Stimulated activated CD4-positive, alpha-beta T cell treated with anti-CD3 and anti-CD28 coated beads, Interleukin-15, amount 100 ng/mL, for 48 hours (primary cell): Measurements from ENCODE around the gene MAPRE2.

Experiments
- DNase-seq, 2 donors: peaks; one replicate each; pipeline ENCODE4 v3.0.0-alpha.2; 2020; ENCODE audit warnings: low read depth in 2 of 2

Gene MAPRE2

GRCh38 chr18:35038029-35038428, 3.2 kb upstream of the MAPRE2 start:
- DNase-seq = no peak

DNA sequence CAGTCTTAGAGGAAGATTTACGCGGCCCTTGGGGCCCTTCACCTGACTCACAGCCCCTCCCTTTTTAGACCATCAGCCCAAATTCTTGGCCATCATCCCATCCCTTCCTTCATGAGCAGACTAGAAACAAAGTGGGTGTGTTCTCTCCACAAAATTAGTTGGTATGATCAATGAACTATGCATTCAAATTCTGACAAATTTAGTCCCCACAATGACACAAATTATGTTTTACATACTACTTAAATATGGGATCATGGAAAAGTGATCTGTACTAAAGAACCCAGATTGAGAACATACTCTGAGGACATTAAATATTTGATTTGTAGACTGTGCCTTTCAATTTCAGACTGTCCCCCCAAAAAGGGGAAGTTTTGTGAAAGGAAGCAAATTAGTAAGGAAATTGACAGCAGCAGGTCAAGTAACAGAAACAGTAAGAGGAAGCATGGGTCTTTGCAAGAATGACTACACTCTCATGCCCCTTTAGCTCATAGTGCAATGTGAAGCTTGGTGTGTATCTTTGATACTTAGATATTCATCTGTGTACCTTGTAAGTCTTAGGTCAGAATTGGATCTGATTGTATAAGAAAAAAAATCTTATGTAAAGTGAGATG, 2.2 kb upstream of the MAPRE2 start:
- no peak for DNase-seq

DNA sequence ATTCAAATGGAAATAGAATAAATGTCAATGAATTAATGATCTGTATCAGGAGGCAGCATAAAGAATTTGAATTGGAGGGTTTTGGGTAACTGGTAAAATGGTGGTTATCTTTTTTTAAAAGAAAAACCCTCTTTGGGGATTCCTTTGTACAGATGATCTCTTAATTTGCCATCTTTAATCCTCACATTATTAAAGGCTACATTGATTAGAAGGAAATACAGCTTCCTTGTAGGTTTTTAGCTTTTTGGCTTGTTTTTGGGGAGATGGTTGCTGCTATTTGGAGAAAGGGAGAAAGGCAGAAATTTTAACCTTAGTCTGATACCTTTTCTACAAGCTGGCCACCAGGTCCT, 600 bp upstream of the MAPRE2 start:
- DNase-seq = no peak

- no peak for DNase-seq
These were observed 688 bp downstream of the MAPRE2 start for GRCh38 chr18:35041815-35042387.

- DNase-seq = no peak
These were observed 1.3 kb downstream of the MAPRE2 start for GRCh38 chr18:35042389-35043071.

DNA sequence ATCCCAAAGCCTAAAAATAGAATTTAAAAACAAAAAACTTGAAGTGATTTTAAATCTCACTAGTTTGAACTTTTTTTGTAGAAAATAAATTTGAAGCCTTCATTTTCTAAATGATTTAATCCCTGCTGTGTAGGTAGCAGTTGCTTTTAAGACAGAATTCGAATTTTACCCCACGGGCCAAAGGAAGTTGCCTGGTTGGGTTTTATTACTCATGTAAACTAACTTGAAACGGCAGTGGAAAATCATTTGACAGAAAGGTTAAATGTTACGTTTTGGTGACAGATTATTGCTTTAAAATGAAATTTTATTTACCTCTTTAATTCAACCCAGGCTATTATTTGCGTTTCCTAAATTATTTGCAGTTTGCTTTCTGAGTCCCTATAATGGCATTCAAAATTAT, 2.0 kb downstream of the MAPRE2 start:
- DNase-seq = no peak

DNA sequence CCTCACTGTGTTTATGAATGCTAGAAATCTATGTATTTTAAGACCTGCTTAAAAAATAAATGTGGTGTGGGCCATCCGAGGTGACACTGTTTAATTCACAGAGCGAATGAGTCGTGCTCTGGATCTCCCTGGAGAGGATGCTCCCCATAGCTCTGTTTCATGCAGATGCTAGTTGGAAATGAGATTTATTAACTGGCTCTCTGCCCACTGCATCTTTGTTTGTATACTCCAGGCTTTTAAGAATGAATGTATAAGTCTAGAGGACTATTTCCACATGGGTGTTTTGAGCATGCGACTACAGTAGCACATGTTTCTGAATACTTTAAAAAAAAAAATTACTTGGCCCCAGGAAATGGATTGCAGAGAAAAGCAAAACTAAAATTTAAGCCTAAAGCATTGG, 3.9 kb downstream of the MAPRE2 start:
- DNase-seq = no peak

GRCh38 chr18:35045806-35046205, 4.6 kb downstream of the MAPRE2 start:
- no peak for DNase-seq

DNA sequence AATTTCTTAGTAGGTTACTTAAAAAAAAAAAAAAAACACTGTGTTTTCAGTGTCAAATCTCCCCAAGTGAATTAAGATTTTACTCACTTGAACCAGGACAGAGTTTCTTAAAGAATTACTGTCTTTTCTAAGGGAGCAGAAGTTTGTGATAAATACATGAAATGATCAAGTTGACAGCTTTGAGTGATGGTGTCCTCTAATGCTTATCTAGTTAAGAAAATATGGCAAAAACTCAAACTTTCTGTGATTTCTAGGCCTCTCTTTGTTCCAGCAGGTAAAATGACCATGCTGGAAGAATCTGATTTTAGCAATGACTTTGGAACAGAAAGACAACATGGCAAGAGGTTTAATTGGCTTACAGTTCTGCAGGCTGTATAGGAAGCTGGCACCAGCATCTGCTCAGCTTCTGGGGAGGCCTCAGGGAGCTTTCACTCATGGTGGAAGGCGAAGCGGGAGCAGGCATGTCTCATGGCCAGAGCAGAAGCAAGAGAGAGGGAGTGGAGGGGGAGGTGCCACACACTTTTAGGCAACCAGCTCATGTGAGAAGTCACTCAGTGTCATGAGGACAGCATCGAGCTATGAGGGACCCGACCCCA, 6.6 kb downstream of the MAPRE2 start:
- DNase-seq = no peak

- no peak for DNase-seq
These were observed 8.2 kb downstream of the MAPRE2 start for GRCh38 chr18:35049111-35050027.

GRCh38 chr18:35050028-35050546, 8.9 kb downstream of the MAPRE2 start:
- DNase-seq = no peak

GRCh38 chr18:35050705-35051195, 9.5 kb downstream of the MAPRE2 start:
- no peak for DNase-seq

- DNase-seq = no peak
These were observed 10.6 kb downstream of the MAPRE2 start for GRCh38 chr18:35051641-35052377.

- DNase-seq = no peak
These were observed 13.2 kb downstream of the MAPRE2 start for GRCh38 chr18:35054401-35054800.

DNA sequence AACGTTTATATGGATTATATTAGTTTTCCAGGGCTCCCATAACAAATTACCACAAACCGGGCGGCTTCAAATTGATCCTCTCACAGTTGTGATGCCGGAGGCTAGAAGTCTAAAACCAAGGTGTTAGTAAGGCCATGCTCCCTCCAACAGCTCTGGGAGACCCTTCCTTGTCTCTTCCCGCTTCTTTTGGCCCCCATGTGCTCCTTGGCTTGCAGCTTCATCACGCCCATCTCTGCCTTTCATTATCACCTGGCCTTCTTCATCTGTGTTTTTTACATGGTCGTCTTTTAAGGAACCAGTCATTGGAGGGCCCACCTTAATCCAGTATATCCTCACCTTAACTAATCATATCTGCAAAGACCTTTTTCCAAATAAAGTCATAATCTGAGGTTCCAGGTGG, 13.9 kb downstream of the MAPRE2 start:
- DNase-seq = no peak

- no peak for DNase-seq
These were observed 14.5 kb downstream of the MAPRE2 start for GRCh38 chr18:35055726-35056125.

DNA sequence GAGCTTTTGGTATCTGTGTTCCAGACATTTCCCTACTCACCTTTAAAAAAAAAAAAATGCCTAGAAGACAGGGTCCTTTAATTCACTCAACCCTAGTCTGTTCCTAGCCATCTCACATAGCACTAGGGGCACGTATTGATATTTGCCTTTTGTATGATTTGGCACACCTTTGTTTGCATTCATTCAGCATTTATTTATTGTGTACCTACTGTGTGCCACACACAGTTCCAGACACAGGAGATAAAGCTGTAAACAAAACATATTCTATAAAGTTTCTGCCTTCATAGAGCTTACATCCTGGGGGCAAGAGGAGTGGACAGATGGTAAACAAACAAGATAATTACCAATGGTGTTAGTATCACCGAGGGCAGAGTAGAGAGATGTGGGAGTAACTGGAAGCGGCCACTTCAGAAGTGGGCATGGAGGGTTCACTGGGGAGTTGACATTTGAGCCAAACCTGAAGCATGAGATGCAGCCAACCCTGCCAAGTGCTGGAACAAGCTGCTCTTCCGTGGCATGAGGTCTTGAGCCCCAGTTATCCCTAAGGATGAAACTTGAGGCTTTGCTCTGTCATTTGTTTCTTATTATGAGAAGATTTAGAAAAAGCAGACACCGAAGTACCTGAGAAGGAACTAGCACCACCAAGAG, 18.2 kb downstream of the MAPRE2 start:
- no peak for DNase-seq

DNA sequence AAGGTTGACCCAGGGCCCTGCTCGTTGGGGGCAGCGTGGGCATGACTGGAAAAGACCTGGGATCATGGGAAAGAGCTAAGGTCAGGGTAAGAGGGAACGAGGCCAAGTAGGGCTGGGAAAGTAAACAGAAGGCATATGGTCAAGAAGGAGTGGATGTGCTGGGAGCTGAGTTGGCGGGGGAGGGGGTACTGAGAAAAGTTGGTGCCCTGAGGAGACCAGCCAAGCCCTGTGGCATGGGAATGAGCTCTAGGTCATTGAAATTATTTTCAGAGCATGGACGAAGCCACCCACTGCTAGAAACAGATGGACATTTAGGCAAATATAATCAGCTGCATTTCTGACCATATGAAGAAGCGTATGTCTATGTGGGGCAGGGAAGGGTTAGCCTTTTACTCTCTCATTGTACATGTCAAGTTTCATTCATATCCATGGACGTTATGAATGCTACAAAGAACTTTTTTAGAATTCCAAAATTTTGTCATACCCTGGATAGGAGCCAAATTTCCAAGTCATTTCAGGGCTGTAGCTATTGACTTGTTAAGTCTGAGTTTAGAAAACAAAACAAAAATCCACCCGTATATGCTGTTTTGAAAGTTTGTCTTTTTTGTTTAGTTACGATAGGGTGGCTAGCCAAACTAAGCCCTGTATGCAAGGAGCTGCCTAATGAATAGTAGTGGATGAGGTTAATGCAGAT, 19.1 kb downstream of the MAPRE2 start:
- DNase-seq = no peak

DNA sequence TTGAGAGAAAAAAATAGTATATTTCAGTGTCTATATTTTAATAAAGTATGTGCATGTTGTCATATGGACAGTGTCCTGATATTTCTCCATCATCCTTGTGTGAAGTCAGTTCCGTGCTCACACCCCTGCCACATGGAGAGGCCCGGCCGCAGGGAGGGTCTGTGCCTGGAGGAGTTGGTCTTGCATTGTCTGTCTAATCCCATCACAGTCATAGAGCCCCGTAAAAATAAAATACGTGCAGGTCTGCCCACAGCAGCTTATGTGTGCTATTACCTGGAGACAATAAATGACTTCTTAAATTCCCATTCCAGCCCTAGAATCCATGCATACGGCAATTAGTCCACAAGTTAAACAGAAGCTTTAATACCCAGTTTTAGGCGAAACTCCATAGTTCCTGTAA, 20.1 kb downstream of the MAPRE2 start:
- no peak for DNase-seq

GRCh38 chr18:35061804-35062203, 20.6 kb downstream of the MAPRE2 start:
- no peak for DNase-seq
